Measurements from ENCODE around the gene NAGLU. TPM values are rescaled to one million over a fixed set of nuclear protein-coding genes. Genes with fewer than 3 reads are reported as not detected.

Gene NAGLU
- total RNA-seq, 1 donor from 2014 or later: 7.7 TPM

GRCh38 chr17:42519546-42520491 lies 16.2 kb upstream of the NAGLU start:
- Histone ChIP-seq H3K4me1 (peaks cover 85% of the 10 kb centered on the region), H3K4me3 (peak overlapping the region; percentile 37), H3K27me3 (ENCODE audit: low read depth) (no peaks in the 10 kb centered on the region), H3K27ac (replicated peaks) (peak overlapping the region; percentile 98), H3K9me3 (replicated peaks) (no peaks in the 10 kb centered on the region), H3K36me3 (peaks cover 20% of the 10 kb centered on the region)
- DNase-seq: peak; percentile 90
- no peak for TF ChIP-seq CTCF (IDR thresholded peaks at IDR 0.05; ENCODE audit: borderline replicate concordance)
- intact Hi-C loops (cut with micrococcal nuclease): loop anchor here (5.0 kb wide), 1 partner anchor 93 kb away; no protein-coding TSS in a partner anchor

- no peak for DNase-seq
- Histone ChIP-seq H3K4me3 (peak overlapping the region; percentile 1), H3K9me3 (replicated peaks) (no peaks in the 10 kb centered on the region), H3K36me3 (peaks cover 16% of the 10 kb centered on the region), H3K27ac (replicated peaks) (peak overlapping the region; percentile 98), H3K27me3 (ENCODE audit: low read depth) (no peaks in the 10 kb centered on the region), H3K4me1 (peaks cover 89% of the 10 kb centered on the region)
- intact Hi-C loops (cut with micrococcal nuclease): no loop called here
- TF ChIP-seq CTCF (IDR thresholded peaks at IDR 0.05; ENCODE audit: borderline replicate concordance): peak; percentile 23
These were observed 15.5 kb upstream of the NAGLU start for GRCh38 chr17:42520540-42520951.

- intact Hi-C loops (cut with micrococcal nuclease): no loop called here
These were observed 15.0 kb upstream of the NAGLU start for GRCh38 chr17:42521036-42521435.

GRCh38 chr17:42521666-42522262 lies 14.3 kb upstream of the NAGLU start:
- peak; percentile 34 for DNase-seq
- H3K4me1 ChIP-seq: peaks cover 89% of the 10 kb centered on the region
- H3K36me3 ChIP-seq: peaks cover 16% of the 10 kb centered on the region
- no peaks in the 10 kb centered on the region for H3K9me3 ChIP-seq (replicated peaks)
- no peak for TF ChIP-seq CTCF (IDR thresholded peaks at IDR 0.05; ENCODE audit: borderline replicate concordance)
- H3K27me3 ChIP-seq (ENCODE audit: low read depth): no peaks in the 10 kb centered on the region
- H3K4me3 ChIP-seq: no peak overlapping the region
- peak overlapping the region; percentile 98 for H3K27ac ChIP-seq (replicated peaks)
- intact Hi-C loops (cut with micrococcal nuclease): no loop called here

More at GRCh38 chr17:42521036-42521435, 15.0 kb upstream of the NAGLU start:
- no peak for DNase-seq
- H3K27me3 ChIP-seq (ENCODE audit: low read depth): no peaks in the 10 kb centered on the region
- peak overlapping the region; percentile 1 for H3K4me3 ChIP-seq
- peaks cover 90% of the 10 kb centered on the region for H3K4me1 ChIP-seq
- H3K36me3 ChIP-seq: peaks cover 16% of the 10 kb centered on the region
- peak overlapping the region; percentile 98 for H3K27ac ChIP-seq (replicated peaks)
- H3K9me3 ChIP-seq (replicated peaks): no peaks in the 10 kb centered on the region
- TF ChIP-seq CTCF (IDR thresholded peaks at IDR 0.05; ENCODE audit: borderline replicate concordance): no peak

- peak; percentile 16 for DNase-seq
- intact Hi-C loops (cut with micrococcal nuclease): no loop called here
These were observed 13.7 kb upstream of the NAGLU start for GRCh38 chr17:42522263-42522790.

More at GRCh38 chr17:42522263-42522790, 13.7 kb upstream of the NAGLU start:
- Histone ChIP-seq H3K4me1 (peaks cover 89% of the 10 kb centered on the region), H3K4me3 (no peak overlapping the region), H3K27me3 (ENCODE audit: low read depth) (no peaks in the 10 kb centered on the region), H3K9me3 (replicated peaks) (no peaks in the 10 kb centered on the region), H3K27ac (replicated peaks) (peak overlapping the region; percentile 98), H3K36me3 (peaks cover 16% of the 10 kb centered on the region)
- no peak for TF ChIP-seq CTCF (IDR thresholded peaks at IDR 0.05; ENCODE audit: borderline replicate concordance)
